Mesothelial cell of epicardium (in vitro differentiated cells): ENCODE measurements around the gene TRAF4. TPM values are rescaled to one million over a fixed set of nuclear protein-coding genes. Genes with fewer than 3 reads are reported as not detected.
A peak's percentile ranks its signal among the peaks of the same experiment; 100 is the strongest.
"Not testable (repeated sequence)": the region's sequence is repeated elsewhere in the genome, so short reads cannot be mapped to it uniquely, and the experiment has no call there.

Source experiments
- DNase-seq, 2 experiments: peaks; one replicate each; pipeline ENCODE4 v3.0.0; 2021; ENCODE audit warnings: low spot score in 2 of 2; ENCODE audit not compliant: unreplicated experiment in 2 of 2
- H3K27ac Mint-ChIP-seq: 2 replicates; pipeline ENCODE4 v1.8.0; 2021; ENCODE audit warnings: mixed read lengths
- H3K27me3 Mint-ChIP-seq: 2 replicates; pipeline ENCODE4 v1.8.0; 2021; ENCODE audit warnings: low read depth, mixed read lengths
- H3K36me3 Mint-ChIP-seq: 2 replicates; pipeline ENCODE4 v1.8.0; 2021; ENCODE audit warnings: mixed read lengths
- H3K4me1 Mint-ChIP-seq: 2 replicates; pipeline ENCODE4 v1.8.0; 2021; ENCODE audit warnings: mixed read lengths
- H3K4me3 Mint-ChIP-seq: 2 replicates; pipeline ENCODE4 v1.8.0; 2021; ENCODE audit warnings: mild to moderate bottlenecking, moderate library complexity, mixed read lengths
- H3K9me3 Mint-ChIP-seq: 2 replicates; pipeline ENCODE4 v1.8.0; 2021; ENCODE audit warnings: mixed read lengths
- total RNA-seq: library from RNA; stranded (reverse); gene quantifications from 3 replicates; pipeline ENCODE4 v1.2.1, GENCODE V29; 2021
- TF ChIP-seq, protein P1 (sequence below): fragments of 200-600 bp; sonication (generic); IDR thresholded peaks from one replicate; pipeline ENCODE4 v1.5.0; 2021; ENCODE audit warnings: antibody characterized with exemption; ENCODE audit not compliant: unreplicated experiment

The TRAF4 gene
- total RNA-seq, 1 donor from 2014 or later = 252 TPM

DNA sequence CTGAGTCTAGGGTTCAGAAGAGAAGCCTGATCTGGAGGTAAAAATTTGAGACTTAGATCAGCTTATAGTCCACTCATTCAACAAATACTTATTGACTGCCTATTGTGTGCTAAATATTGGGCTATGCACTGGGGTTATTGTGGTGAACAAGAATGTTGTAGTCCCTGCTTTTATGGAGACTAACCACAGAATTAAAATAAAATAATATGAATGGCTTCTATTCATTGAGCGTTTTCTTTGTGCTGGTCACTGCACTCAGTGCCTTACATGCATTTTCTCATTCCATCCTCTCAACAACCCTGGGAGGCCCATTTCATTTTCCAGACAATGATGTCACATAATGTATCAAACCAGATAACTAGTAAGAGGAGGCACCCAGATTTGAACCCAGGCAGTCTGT, 10.5 kb upstream of the TRAF4 start:
- Mint-ChIP-seq H3K4me1 (peaks cover 3% of the 10 kb centered on the region), H3K27ac (no peak overlapping the region), H3K4me3 (no peak overlapping the region), H3K27me3 (no peaks in the 10 kb centered on the region), H3K36me3 (no peaks in the 10 kb centered on the region), H3K9me3 (no peaks in the 10 kb centered on the region)
- DNase-seq = no peak
- TF ChIP-seq, protein P1, sequence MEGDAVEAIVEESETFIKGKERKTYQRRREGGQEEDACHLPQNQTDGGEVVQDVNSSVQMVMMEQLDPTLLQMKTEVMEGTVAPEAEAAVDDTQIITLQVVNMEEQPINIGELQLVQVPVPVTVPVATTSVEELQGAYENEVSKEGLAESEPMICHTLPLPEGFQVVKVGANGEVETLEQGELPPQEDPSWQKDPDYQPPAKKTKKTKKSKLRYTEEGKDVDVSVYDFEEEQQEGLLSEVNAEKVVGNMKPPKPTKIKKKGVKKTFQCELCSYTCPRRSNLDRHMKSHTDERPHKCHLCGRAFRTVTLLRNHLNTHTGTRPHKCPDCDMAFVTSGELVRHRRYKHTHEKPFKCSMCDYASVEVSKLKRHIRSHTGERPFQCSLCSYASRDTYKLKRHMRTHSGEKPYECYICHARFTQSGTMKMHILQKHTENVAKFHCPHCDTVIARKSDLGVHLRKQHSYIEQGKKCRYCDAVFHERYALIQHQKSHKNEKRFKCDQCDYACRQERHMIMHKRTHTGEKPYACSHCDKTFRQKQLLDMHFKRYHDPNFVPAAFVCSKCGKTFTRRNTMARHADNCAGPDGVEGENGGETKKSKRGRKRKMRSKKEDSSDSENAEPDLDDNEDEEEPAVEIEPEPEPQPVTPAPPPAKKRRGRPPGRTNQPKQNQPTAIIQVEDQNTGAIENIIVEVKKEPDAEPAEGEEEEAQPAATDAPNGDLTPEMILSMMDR = no peak

DNA sequence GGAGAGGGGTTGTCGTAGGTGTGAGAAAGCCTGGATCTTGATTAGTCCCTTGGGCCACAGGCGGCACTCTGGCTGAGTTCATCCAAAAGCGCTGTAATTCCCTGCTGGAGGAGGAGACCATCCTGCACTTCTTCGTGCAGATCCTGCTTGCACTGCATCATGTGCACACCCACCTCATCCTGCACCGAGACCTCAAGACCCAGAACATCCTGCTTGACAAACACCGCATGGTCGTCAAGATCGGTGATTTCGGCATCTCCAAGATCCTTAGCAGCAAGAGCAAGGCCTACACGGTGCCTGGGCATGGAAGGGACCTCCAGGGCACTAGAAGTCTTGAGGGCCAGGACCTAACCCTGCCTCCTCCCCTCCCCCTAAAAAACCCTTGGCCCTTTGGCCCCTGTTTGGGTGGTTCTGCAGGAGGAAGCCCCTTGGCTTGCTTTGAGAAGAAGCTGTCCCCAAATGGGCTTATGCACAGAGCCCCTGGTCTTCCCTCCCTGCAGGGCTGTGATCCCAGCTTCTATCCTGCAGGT, 9.0 kb upstream of the TRAF4 start:
- TF ChIP-seq, protein P1 = no peak
- Mint-ChIP-seq H3K27me3 (no peaks in the 10 kb centered on the region), H3K4me3 (no peak overlapping the region), H3K9me3 (no peaks in the 10 kb centered on the region), H3K4me1 (peaks cover 6% of the 10 kb centered on the region), H3K27ac (no peak overlapping the region), H3K36me3 (no peaks in the 10 kb centered on the region)
- no peak for DNase-seq

DNA sequence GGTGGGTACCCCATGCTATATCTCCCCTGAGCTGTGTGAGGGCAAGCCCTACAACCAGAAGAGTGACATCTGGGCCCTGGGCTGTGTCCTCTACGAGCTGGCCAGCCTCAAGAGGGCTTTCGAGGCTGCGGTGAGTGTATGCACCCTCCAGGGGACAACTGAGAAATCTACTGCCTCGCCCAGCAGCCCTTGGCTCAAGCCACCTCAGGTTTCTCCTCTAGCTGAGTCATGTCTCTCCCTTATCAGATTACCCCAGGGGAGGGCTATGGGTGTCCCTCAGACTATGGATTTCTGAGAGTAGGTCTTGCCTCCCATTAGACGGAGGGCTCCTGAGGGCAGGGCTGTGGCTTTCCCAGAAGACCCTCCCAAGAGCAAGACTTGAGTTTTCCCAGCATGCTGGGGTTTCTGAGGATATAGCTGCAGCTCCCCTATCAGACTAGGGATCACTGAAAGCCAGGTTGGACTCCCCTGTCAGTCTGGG, 8.5 kb upstream of the TRAF4 start:
- Mint-ChIP-seq H3K4me3 (no peak overlapping the region), H3K4me1 (peaks cover 6% of the 10 kb centered on the region), H3K27ac (no peak overlapping the region), H3K9me3 (no peaks in the 10 kb centered on the region), H3K36me3 (no peaks in the 10 kb centered on the region), H3K27me3 (no peaks in the 10 kb centered on the region)
- no peak for DNase-seq
- TF ChIP-seq, protein P1 = no peak

DNA sequence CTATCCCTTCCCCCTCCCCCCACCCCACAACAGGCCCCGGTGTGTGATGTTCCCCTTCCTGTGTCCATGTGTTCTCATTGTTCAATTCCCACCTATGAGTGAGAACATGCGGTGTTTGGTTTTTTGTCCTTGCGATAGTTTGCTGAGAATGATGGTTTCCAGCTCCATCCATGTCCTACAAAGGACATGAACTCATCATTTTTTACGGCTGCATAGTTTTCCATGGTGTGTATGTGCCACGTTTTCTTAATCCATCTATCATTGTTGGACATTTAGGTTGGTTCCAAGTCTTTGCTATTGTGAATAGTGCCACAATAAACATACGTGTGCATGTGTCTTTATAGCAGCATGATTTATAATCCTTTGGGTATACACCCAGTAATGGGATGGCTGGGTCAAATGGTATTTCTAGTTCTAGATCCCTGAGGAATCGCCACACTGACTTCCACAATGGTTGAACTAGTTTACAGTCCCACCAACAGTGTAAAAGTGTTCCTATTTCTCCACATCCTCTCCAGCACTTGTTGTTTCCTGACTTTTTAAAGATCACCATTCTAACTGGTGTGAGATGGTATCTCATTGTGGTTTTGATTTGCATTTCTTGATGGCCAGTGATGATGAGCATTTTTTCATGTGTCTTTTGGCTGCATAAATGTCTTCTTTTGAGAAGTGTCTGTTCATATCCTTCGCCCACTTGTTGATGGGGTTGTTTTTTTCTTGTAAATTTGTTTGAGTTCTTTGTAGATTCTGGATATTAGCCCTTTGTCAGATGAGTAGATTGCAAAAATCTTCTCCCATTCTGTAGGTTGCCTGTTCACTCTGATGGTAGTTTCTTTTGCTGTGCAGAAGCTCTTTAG, 7.7 kb upstream of the TRAF4 start:
- H3K4me3 Mint-ChIP-seq, H3K9me3 Mint-ChIP-seq, DNase-seq, H3K27ac Mint-ChIP-seq, H3K4me1 Mint-ChIP-seq, H3K27me3 Mint-ChIP-seq, H3K36me3 Mint-ChIP-seq: not testable (repeated sequence)

DNA sequence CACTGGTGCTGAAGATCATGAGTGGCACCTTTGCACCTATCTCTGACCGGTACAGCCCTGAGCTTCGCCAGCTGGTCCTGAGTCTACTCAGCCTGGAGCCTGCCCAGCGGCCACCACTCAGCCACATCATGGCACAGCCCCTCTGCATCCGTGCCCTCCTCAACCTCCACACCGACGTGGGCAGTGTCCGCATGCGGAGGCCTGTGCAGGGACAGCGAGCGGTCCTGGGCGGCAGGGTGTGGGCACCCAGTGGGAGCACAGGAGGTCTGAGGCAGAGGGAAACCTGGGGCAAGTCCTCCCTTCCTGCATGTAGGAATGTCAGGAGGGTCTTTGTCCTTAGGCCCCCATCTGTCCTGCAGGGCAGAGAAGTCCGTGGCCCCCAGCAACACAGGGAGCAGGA, 6.5 kb upstream of the TRAF4 start:
- no peak for DNase-seq
- no peak overlapping the region for H3K4me3 Mint-ChIP-seq
- no peaks in the 10 kb centered on the region for H3K27me3 Mint-ChIP-seq
- H3K36me3 Mint-ChIP-seq = no peaks in the 10 kb centered on the region
- TF ChIP-seq, protein P1 = no peak
- H3K27ac Mint-ChIP-seq = no peak overlapping the region
- no peaks in the 10 kb centered on the region for H3K9me3 Mint-ChIP-seq
- H3K4me1 Mint-ChIP-seq = peaks cover 6% of the 10 kb centered on the region

DNA sequence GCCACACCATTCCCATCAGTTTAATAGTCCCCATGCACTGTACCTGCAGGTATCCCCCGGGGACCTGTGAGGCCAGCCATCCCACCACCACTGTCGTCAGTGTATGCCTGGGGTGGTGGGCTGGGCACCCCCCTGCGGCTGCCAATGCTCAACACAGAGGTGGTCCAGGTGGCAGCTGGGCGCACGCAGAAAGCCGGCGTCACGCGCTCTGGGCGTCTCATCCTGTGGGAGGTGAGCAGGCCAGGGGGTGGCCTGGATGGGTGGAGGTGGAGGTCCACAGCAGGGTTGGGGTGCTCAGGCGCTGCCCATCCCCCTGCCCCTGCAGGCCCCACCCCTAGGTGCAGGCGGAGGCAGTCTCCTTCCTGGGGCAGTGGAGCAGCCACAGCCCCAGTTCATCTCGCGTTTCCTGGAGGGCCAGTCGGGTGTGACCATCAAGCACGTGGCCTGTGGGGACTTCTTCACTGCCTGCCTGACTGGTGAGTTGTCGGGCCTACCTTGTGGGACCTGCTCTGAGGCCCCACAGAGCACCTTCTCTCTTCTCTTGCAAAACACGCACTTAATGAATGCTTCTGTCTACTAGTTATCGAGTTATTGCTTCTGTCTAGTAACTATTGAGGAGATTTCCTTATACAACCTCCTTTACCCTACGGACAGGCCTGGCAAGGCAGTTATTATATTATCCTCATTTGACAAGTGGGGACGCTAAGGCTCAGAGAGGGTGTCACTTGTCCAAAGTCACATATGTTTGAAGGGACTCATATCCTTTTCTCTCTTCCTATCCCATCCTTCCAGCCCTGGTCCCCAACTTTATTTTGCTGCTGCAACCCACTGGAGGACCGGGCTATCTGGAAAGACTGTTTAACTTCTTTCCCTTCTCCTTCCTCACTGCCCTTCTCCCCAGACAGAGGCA, 5.8 kb upstream of the TRAF4 start:
- H3K4me1 Mint-ChIP-seq = peaks cover 7% of the 10 kb centered on the region
- no peak overlapping the region for H3K4me3 Mint-ChIP-seq
- no peaks in the 10 kb centered on the region for H3K9me3 Mint-ChIP-seq
- DNase-seq = no peak
- TF ChIP-seq, protein P1 = no peak
- no peaks in the 10 kb centered on the region for H3K36me3 Mint-ChIP-seq
- H3K27ac Mint-ChIP-seq = peak overlapping the region; percentile 59
- H3K27me3 Mint-ChIP-seq = no peaks in the 10 kb centered on the region
